ENCODE measurements around the gene ARHGAP33. TPM values are rescaled to one million over a fixed set of nuclear protein-coding genes. Genes with fewer than 3 reads are reported as not detected.

Gene ARHGAP33
- total and polyA plus RNA-seq, 2 donors (not counting 3 experiments of a cell fraction or from before 2014, with no cell fraction given), result 11.0 to 18.4 TPM

GRCh38 chr19:35766571-35767104, 8.7 kb upstream of the ARHGAP33 start:
- intact Hi-C loops (cut with micrococcal nuclease), result no loop called here
- ChIA-PET POLR2A (no interaction called here), CTCF (interaction anchor here (1.1 to 1.2 kb wide), 2 partner anchors 18 to 114 kb away, joined by 3 read pairs; partner anchors contain the start of gene LIN37)
- FAIRE-seq (no peak), DNase-seq (ENCODE audit: low read depth, low spot score) (no peak)
- no peaks in the 10 kb centered on the region for H4K20me1 ChIP-seq (replicated peaks; ENCODE audit: control insufficient read depth, extremely low read depth, insufficient read depth, low read length)
- BruUV-seq (replicated peaks), result no TSS peak
- H3K4me2 ChIP-seq (ENCODE audit: insufficient read depth, low read length), result no peak overlapping the region
- H3K27ac ChIP-seq (ENCODE audit: insufficient read depth, low read depth, low read length), result no peak overlapping the region
- no peaks in the 10 kb centered on the region for H3K9me3 ChIP-seq (replicated peaks; ENCODE audit: control insufficient read depth, insufficient read depth, low read length)
- TF ChIP-seq MAX (IDR thresholded peaks at IDR 0.05; ENCODE audit: insufficient read depth, insufficient read length), result no peak
- TF ChIP-seq JUN (IDR thresholded peaks at IDR 0.05; ENCODE audit: borderline replicate concordance, insufficient read depth, insufficient read length, low read depth), result no peak
- H3K9me1 ChIP-seq (replicated peaks; ENCODE audit: control insufficient read depth, extremely low read depth, insufficient read depth, low read length), result no peaks in the 10 kb centered on the region
- H3K9ac ChIP-seq (replicated peaks; ENCODE audit: extremely low read depth, insufficient read depth, low read length), result no peak overlapping the region
- H3K4me1 ChIP-seq (ENCODE audit: control insufficient read depth, extremely low read depth, insufficient read depth, low read length), result no peaks in the 10 kb centered on the region
- H3K36me3 ChIP-seq (ENCODE audit: control insufficient read depth in 2 of 2, extremely low read depth in 1 of 2, insufficient read depth in 2 of 2, low read length in 2 of 2), result peaks cover 3 to 7% of the 10 kb centered on the region in 2 experiments
- no peaks in the 10 kb centered on the region for H3K27me3 ChIP-seq (ENCODE audit: control insufficient read depth in 2 of 2, insufficient read depth in 2 of 2, low read length in 2 of 2)
- no peak overlapping the region for H2AFZ ChIP-seq (ENCODE audit: low read depth, low read length)
- no peaks in the 10 kb centered on the region for H3K79me2 ChIP-seq (ENCODE audit: control insufficient read depth, insufficient read depth, low read length)
- no peak overlapping the region for H3K4me3 ChIP-seq (replicated peaks in 1 of 3; ENCODE audit: insufficient read depth in 1 of 3, low read depth in 1 of 3, low read length in 3 of 3)
- dilution Hi-C loops (cut with MboI; ENCODE audit: extremely low pct_ligation_motif_present, low sequenced_read_pairs), result no loop called here

- Histone ChIP-seq H3K79me2 (ENCODE audit: control insufficient read depth, insufficient read depth, low read length) (no peaks in the 10 kb centered on the region), H3K27me3 (ENCODE audit: control insufficient read depth in 2 of 2, insufficient read depth in 2 of 2, low read length in 2 of 2) (no peaks in the 10 kb centered on the region), H3K4me2 (ENCODE audit: insufficient read depth, low read length) (no peak overlapping the region), H3K9me1 (replicated peaks; ENCODE audit: control insufficient read depth, extremely low read depth, insufficient read depth, low read length) (no peaks in the 10 kb centered on the region), H3K9ac (replicated peaks; ENCODE audit: extremely low read depth, insufficient read depth, low read length) (no peak overlapping the region), H2AFZ (ENCODE audit: low read depth, low read length) (no peak overlapping the region), H3K4me1 (ENCODE audit: control insufficient read depth, extremely low read depth, insufficient read depth, low read length) (no peaks in the 10 kb centered on the region), H3K4me3 (replicated peaks in 1 of 3; ENCODE audit: insufficient read depth in 1 of 3, low read depth in 1 of 3, low read length in 3 of 3) (no peak overlapping the region), H3K36me3 (ENCODE audit: control insufficient read depth in 2 of 2, extremely low read depth in 1 of 2, insufficient read depth in 2 of 2, low read length in 2 of 2) (peaks cover 3 to 6% of the 10 kb centered on the region in 2 experiments), H4K20me1 (replicated peaks; ENCODE audit: control insufficient read depth, extremely low read depth, insufficient read depth, low read length) (no peaks in the 10 kb centered on the region), H3K9me3 (replicated peaks; ENCODE audit: control insufficient read depth, insufficient read depth, low read length) (no peaks in the 10 kb centered on the region), H3K27ac (ENCODE audit: insufficient read depth, low read depth, low read length) (no peak overlapping the region)
- DNase-seq (ENCODE audit: low read depth, low spot score) (no peak), FAIRE-seq (no peak)
- intact Hi-C loops (cut with micrococcal nuclease) (no loop called here), dilution Hi-C loops (cut with MboI; ENCODE audit: extremely low pct_ligation_motif_present, low sequenced_read_pairs) (no loop called here)
- no TSS peak for BruUV-seq (replicated peaks)
- POLR2A ChIA-PET, result no interaction called here
- no peak for TF ChIP-seq JUN (IDR thresholded peaks at IDR 0.05; ENCODE audit: borderline replicate concordance, insufficient read depth, insufficient read length, low read depth)
- TF ChIP-seq CTCF (IDR thresholded peaks at IDR 0.05; ENCODE audit: extremely low read depth in 1 of 2, insufficient read depth in 1 of 2, low read depth in 1 of 2, low read length in 2 of 2), result no peak
- TF ChIP-seq MAX (IDR thresholded peaks at IDR 0.05; ENCODE audit: insufficient read depth, insufficient read length), result no peak
- no peak for TF ChIP-seq POLR2A (IDR thresholded peaks at IDR 0.05; ENCODE audit: low read depth, low read length)
- CTCF ChIA-PET, result interaction anchor here (1.1 to 1.2 kb wide), 2 partner anchors 19 to 115 kb away, joined by 3 read pairs; partner anchors contain the start of gene LIN37
Observed at GRCh38 chr19:35767288-35768081, 7.9 kb upstream of the ARHGAP33 start.

Data from endothelial cell of umbilical vein (primary cell).